Upper lobe of left lung (tissue), 6 donors: ENCODE data around the gene SRPX. TPM values are rescaled to one million over a fixed set of nuclear protein-coding genes. Genes with fewer than 3 reads are reported as not detected.

ENCODE experiments used
- ATAC-seq, 2 donors: fragments of 200-7000 bp; cut with Tn5 transposase; one replicate each; pipeline ENCODE4 v1.9.1; 2022; ENCODE audit warnings: mild to moderate bottlenecking in 2 of 2, moderate library complexity in 2 of 2; ENCODE audit not compliant: low FRiP score in 2 of 2
- DNase-seq, 2 donors: peaks; one replicate each; pipeline ENCODE4 v3.0.0-alpha.2; 2019 to 2020
- H3K27ac ChIP-seq, 4 donors: fragments of 200-600 bp; sonication (generic); one replicate each; pipeline ENCODE4 v1.5.1; 2016 to 2019
- H3K27me3 ChIP-seq, 4 donors: fragments of 200-600 bp; sonication (generic); one replicate each; pipeline ENCODE4 v1.5.1; 2017 to 2019
- H3K36me3 ChIP-seq, 4 donors: fragments of 200-600 bp; sonication (generic); one replicate each; pipeline ENCODE4 v1.5.1; 2016 to 2019
- H3K4me1 ChIP-seq, 4 donors: fragments of 200-600 bp; sonication (generic); one replicate each; pipeline ENCODE4 v1.5.1; 2018 to 2019
- H3K4me3 ChIP-seq, 4 donors: fragments of 200-600 bp; sonication (generic); one replicate each; pipeline ENCODE4 v1.5.1; 2017 to 2019; ENCODE audit warnings: mild to moderate bottlenecking in 2 of 4, moderate library complexity in 1 of 4
- H3K9me3 ChIP-seq, 4 donors: fragments of 200-600 bp; sonication (generic); one replicate each; pipeline ENCODE4 v1.5.1; 2018 to 2019
- CTCF ChIP-seq, 6 experiments: fragments of 450-650 bp in 4 of 6; fragments of 200-600 bp in 2 of 6; sonication (generic) in 2 of 6; IDR thresholded peaks; one replicate each; pipeline ENCODE4 v1.5.1; 2016 to 2019; ENCODE audit warnings: antibody characterized with exemption in 6 of 6
- EP300 ChIP-seq, 4 donors: sonication (generic); formaldehyde crosslinking; IDR thresholded peaks; one replicate each; pipeline ENCODE4 v1.5.1; 2017; ENCODE audit warnings: antibody characterized with exemption in 4 of 4, control low read depth in 2 of 4
- POLR2A ChIP-seq, 4 donors: fragments of 450-650 bp; IDR thresholded peaks; one replicate each; pipeline ENCODE4 v1.5.1; 2016 to 2017; ENCODE audit warnings: antibody characterized with exemption in 4 of 4, mild to moderate bottlenecking in 2 of 4
- POLR2AphosphoS5 ChIP-seq, 2 donors: sonication (generic); formaldehyde crosslinking; IDR thresholded peaks; one replicate each; pipeline ENCODE4 v1.5.1; 2017; ENCODE audit warnings: antibody characterized with exemption in 2 of 2
- WGBS, 2 donors: methylation state at CpG; one replicate each; pipeline ENCODE4 v1.1.5; 2017 to 2018; 5-methylcytosine and 5-hydroxymethylcytosine counted together
- total RNA-seq, 6 donors: library from RNA; depleted of rRNA in 4 of 6; stranded (reverse); fragments of >200 nt in 4 of 6; gene quantifications; one replicate each; pipeline versions ENCODE4 v1.1.0 to v1.2.1, GENCODE V29; 2016 to 2021
- donor health status: DM: no; HTN: no; CAD: no; lungs with moderate emphysema.
- donor health status: DM: no; HTN: yes; CAD: no; lungs with severe emphysema.

SRPX gene, protein sequence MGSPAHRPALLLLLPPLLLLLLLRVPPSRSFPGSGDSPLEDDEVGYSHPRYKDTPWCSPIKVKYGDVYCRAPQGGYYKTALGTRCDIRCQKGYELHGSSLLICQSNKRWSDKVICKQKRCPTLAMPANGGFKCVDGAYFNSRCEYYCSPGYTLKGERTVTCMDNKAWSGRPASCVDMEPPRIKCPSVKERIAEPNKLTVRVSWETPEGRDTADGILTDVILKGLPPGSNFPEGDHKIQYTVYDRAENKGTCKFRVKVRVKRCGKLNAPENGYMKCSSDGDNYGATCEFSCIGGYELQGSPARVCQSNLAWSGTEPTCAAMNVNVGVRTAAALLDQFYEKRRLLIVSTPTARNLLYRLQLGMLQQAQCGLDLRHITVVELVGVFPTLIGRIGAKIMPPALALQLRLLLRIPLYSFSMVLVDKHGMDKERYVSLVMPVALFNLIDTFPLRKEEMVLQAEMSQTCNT
- total RNA-seq: 10 to 100 TPM in 5 of 6 donors, 1 to 10 TPM in 1; 1.0 to 76.6 (median 41.3) TPM

- DNase-seq (peak in 1 of 2 donors; percentile 75), ATAC-seq (peak; percentile 19 to 84)
- TF ChIP-seq POLR2A (IDR thresholded peaks at IDR 0.05) (no peak), POLR2AphosphoS5 (IDR thresholded peaks at IDR 0.05) (no peak), CTCF (IDR thresholded peaks at IDR 0.05) (peak in 1 of 6 experiments; percentile 1)
- H3K4me1 ChIP-seq: peaks cover 0 to 6% (median 2%) of the 10 kb centered on the region in 4 donors
- WGBS, 2 donors: 0 to 34% methylated on average over 7 to 73 of the region's 76 CpGs
- peak within 1 kb of the TSS in 2 of 4 donors; percentile 24 to 54 for H3K27ac ChIP-seq
- H3K36me3 ChIP-seq: no peaks in the 10 kb centered on the region
- peak within 1 kb of the TSS; percentile 33 to 56 (median 48) for H3K4me3 ChIP-seq
- H3K27me3 ChIP-seq: peaks cover 0 to 11% (median 0%) of the 10 kb centered on the region in 4 donors
- no peaks in the 10 kb centered on the region for H3K9me3 ChIP-seq
These were observed at the start of gene SRPX for GRCh38 chrX:38220415-38221390. Gene SRPX, minus strand, starts transcription at chrX:38220871. Its CDS starts 79 bp downstream, at chrX:38220792.

DNA sequence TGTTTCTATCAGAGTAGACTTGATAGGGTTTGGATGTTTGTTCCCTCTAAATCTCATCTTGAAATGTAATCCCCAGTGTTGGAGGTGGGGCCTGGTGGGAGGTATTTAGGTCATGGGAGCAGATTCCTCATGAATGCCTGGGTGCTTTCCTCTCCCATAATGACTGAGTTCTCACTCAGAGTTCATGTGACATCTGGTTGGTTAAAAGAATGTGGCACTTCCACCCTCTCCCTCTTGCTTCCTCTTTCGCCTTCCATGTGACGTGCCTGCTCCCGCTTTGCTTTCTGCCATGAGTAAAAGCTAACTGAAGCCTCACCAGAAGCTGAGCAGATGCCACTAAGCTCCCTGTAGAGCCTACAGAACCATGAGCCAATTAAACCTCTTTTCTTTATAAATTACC lies 47.3 kb upstream of the SRPX start:
- ATAC-seq (no peak), DNase-seq (no peak)
- H3K27ac ChIP-seq: no peak overlapping the region
- TF ChIP-seq POLR2A (IDR thresholded peaks at IDR 0.05): no peak
- TF ChIP-seq EP300 (IDR thresholded peaks at IDR 0.05): no peak
- no peak for TF ChIP-seq CTCF (IDR thresholded peaks at IDR 0.05)
- TF ChIP-seq POLR2AphosphoS5 (IDR thresholded peaks at IDR 0.05): no peak
- H3K9me3 ChIP-seq: no peaks in the 10 kb centered on the region
- H3K27me3 ChIP-seq: no peaks in the 10 kb centered on the region
- WGBS, 2 donors: 72 to 84% methylated on average over 3 of the region's 3 CpGs
- H3K4me1 ChIP-seq: no peaks in the 10 kb centered on the region
- H3K36me3 ChIP-seq: no peaks in the 10 kb centered on the region
- no peak overlapping the region for H3K4me3 ChIP-seq

GRCh38 chrX:38262715-38263620 lies 42.3 kb upstream of the SRPX start:
- 57 to 79% methylated on average over 8 to 9 of the region's 9 CpGs for WGBS, 2 donors
- no peak for ATAC-seq
- no peaks in the 10 kb centered on the region for H3K4me1 ChIP-seq
- peak in 1 of 2 donors; percentile 23 for DNase-seq
- no peak overlapping the region for H3K27ac ChIP-seq
- no peaks in the 10 kb centered on the region for H3K27me3 ChIP-seq
- TF ChIP-seq EP300 (IDR thresholded peaks at IDR 0.05) (no peak), POLR2AphosphoS5 (IDR thresholded peaks at IDR 0.05) (no peak), CTCF (IDR thresholded peaks at IDR 0.05) (no peak), POLR2A (IDR thresholded peaks at IDR 0.05) (no peak)
- H3K4me3 ChIP-seq: no peak overlapping the region
- no peaks in the 10 kb centered on the region for H3K36me3 ChIP-seq
- no peaks in the 10 kb centered on the region for H3K9me3 ChIP-seq

DNA sequence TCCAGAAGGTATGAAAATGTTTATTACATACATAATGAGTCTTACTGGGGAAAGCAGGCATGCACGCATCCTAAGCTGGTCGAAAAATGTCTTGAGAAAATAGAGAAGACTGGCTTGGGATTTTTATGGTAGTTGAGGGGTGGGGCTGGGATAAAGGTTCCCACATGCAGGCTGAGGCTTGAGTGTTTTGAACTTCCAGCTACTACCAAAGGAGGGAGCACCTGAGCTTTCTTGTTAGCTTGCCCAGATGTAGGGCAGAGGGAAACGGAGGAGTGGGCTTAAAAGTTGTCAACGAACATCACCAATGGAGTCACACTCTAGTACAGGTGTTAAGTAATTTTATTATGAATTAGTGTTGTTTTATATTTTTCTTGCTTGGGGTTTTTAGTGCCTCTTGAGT lies 39.6 kb upstream of the SRPX start:
- Histone ChIP-seq H3K4me3 (no peak overlapping the region), H3K4me1 (no peaks in the 10 kb centered on the region), H3K27me3 (no peaks in the 10 kb centered on the region), H3K9me3 (no peaks in the 10 kb centered on the region), H3K36me3 (no peaks in the 10 kb centered on the region), H3K27ac (no peak overlapping the region)
- 29 to 63% methylated on average over 4 of the region's 4 CpGs for WGBS, 2 donors
- no peak for DNase-seq
- no peak for ATAC-seq
- no peak for TF ChIP-seq EP300 (IDR thresholded peaks at IDR 0.05)
- TF ChIP-seq POLR2A (IDR thresholded peaks at IDR 0.05): no peak
- peak in 3 of 6 experiments; percentile 13 to 18 (median 16) for TF ChIP-seq CTCF (IDR thresholded peaks at IDR 0.05)
